Calu3 (cell line): ENCODE results near the gene ASPDH. TPM values are rescaled to one million over a fixed set of nuclear protein-coding genes. Genes with fewer than 3 reads are reported as not detected.
A peak's percentile ranks its signal among the peaks of the same experiment; 100 is the strongest.

Source experiments
- BruUV-seq: library from RNA; stranded (reverse); fragments of 400-500 nt; replicated peaks from 2 replicates; lab custom pipeline; 2021; lab: Mats Ljungman, UMichigan
- CTCF ChIA-PET: fragments of 300-600 bp; sonication (Branson Sonifier 250); formaldehyde crosslinking; loops from one replicate; lab custom pipeline; 2022; ENCODE audit warnings: antibody characterized with exemption; lab: Charles Lee
- DNase-seq: peaks from one replicate; pipeline ENCODE4 v3.0.0; 2022
- H3K27ac Mint-ChIP-seq: one replicate; pipeline ENCODE4 v1.8.0; 2022; ENCODE audit warnings: mixed read lengths; ENCODE audit not compliant: unreplicated experiment
- H3K27me3 Mint-ChIP-seq: one replicate; pipeline ENCODE4 v1.8.0; 2022; ENCODE audit warnings: mixed read lengths; ENCODE audit not compliant: unreplicated experiment
- H3K36me3 Mint-ChIP-seq: one replicate; pipeline ENCODE4 v1.8.0; 2022; ENCODE audit warnings: mild to moderate bottlenecking, moderate library complexity, mixed read lengths; ENCODE audit not compliant: insufficient read depth, unreplicated experiment
- H3K4me1 Mint-ChIP-seq: one replicate; pipeline ENCODE4 v1.8.0; 2022; ENCODE audit warnings: mild to moderate bottlenecking, low read depth, mixed read lengths; ENCODE audit not compliant: unreplicated experiment
- H3K4me3 Mint-ChIP-seq: one replicate; pipeline ENCODE4 v1.8.0; 2022; ENCODE audit warnings: mild to moderate bottlenecking, low read depth, moderate library complexity, mixed read lengths; ENCODE audit not compliant: unreplicated experiment
- H3K9me3 Mint-ChIP-seq: one replicate; pipeline ENCODE4 v1.8.0; 2022; ENCODE audit warnings: low read depth, mixed read lengths; ENCODE audit not compliant: unreplicated experiment
- intact Hi-C: fragments of 100-400 bp; cut with micrococcal nuclease; formaldehyde crosslinking; loops from one replicate; pipeline ENCODE4 v1.10.0; 2022; ENCODE audit not compliant: unreplicated experiment
- total RNA-seq: library from RNA; stranded (reverse); gene quantifications from 2 replicates; pipeline ENCODE4 v1.2.3, GENCODE V29; 2022
- TF ChIP-seq, protein P1 (sequence below): fragments of 200-600 bp; IDR thresholded peaks from one replicate; pipeline ENCODE4 v1.8.0; 2022; ENCODE audit warnings: antibody characterized with exemption; ENCODE audit not compliant: unreplicated experiment

ASPDH gene
- total RNA-seq, 1 experiment from 2014 or later = not detected

DNA sequence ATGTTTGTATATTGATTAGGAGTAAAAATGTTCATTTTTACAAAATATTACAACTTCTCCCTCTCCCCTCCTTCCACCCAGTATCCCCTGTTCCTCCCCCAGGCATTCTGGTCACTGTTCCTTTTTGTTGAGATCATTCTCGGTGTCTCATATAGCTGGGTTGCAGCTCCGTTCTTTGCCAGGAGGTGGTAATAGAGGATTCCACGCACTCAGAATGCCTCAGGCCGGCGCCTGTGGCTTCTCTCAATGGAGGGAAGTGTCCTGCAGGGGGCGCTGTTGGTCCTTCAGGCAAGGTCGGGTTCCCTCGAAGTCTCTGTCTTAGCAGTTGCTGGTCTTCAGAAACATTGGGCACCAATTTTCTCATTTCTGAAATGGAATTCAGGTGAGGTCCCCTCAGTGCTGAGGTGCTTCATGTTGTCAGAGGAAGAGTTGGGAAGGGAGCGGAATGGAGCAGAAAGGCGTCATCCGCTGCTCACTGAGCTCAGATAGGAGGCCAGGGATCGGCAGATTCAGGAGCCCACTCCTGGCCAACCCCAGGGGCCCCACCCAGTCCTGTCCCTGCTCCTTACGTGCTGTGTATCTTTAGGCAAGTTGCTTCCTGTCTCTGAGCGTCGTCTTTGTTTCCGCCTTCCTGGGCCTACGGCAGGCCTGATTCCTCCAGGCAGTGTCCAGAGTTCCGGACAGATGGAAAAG is 26.7 kb downstream of the ASPDH start:
- Mint-ChIP-seq H3K4me3 (no peak overlapping the region), H3K9me3 (no peaks in the 10 kb centered on the region), H3K36me3 (peaks cover 38% of the 10 kb centered on the region), H3K4me1 (peaks cover 9% of the 10 kb centered on the region), H3K27me3 (peaks cover 13% of the 10 kb centered on the region), H3K27ac (no peak overlapping the region)
- peak; percentile 52 for DNase-seq
- BruUV-seq = no TSS peak
- intact Hi-C loops = no loop called here
- CTCF ChIA-PET = no interaction called here
- TF ChIP-seq, protein P1, sequence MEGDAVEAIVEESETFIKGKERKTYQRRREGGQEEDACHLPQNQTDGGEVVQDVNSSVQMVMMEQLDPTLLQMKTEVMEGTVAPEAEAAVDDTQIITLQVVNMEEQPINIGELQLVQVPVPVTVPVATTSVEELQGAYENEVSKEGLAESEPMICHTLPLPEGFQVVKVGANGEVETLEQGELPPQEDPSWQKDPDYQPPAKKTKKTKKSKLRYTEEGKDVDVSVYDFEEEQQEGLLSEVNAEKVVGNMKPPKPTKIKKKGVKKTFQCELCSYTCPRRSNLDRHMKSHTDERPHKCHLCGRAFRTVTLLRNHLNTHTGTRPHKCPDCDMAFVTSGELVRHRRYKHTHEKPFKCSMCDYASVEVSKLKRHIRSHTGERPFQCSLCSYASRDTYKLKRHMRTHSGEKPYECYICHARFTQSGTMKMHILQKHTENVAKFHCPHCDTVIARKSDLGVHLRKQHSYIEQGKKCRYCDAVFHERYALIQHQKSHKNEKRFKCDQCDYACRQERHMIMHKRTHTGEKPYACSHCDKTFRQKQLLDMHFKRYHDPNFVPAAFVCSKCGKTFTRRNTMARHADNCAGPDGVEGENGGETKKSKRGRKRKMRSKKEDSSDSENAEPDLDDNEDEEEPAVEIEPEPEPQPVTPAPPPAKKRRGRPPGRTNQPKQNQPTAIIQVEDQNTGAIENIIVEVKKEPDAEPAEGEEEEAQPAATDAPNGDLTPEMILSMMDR = peak; percentile 79

DNA sequence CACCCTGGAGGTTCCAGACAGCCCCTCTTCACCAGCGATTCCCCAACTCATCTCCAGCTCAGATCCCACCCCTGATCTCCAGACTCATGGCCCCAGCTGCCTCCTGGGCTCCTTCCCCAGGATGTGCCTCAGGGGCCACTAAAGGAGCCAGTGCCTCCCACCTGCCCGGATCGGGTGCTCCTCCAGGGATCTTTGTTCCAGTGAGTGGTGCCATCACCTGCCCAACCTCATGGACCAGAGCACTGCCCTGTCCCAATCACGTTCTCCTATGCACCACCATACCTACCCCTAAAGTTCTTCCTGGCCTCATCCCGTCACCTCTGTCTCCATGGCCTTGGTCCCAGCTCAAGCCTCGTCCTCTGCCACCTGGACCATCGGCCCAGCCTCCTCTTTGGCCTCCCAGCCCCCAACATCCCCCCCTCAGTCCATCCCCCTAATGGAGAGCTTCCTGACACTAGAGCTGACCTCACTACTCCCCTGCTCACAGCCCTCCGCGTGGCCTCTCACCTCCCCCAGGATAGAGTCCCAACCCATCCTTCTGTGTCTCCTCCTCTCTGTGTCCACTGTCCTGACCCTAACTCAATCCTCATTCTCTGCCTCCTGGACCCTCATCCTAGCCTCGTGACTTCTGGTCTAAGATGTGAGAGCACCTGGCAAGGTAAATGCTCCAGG is 28.3 kb downstream of the ASPDH start:
- TF ChIP-seq, protein P1 = no peak
- peak overlapping the region; percentile 15 for H3K27ac Mint-ChIP-seq
- DNase-seq = no peak
- H3K4me3 Mint-ChIP-seq = no peak overlapping the region
- H3K4me1 Mint-ChIP-seq = no peaks in the 10 kb centered on the region
- H3K27me3 Mint-ChIP-seq = no peaks in the 10 kb centered on the region
- CTCF ChIA-PET = interaction anchor here (0.6 kb wide), 1 partner anchor 292 kb away, joined by 5 read pairs; no protein-coding TSS in a partner anchor
- H3K9me3 Mint-ChIP-seq = no peaks in the 10 kb centered on the region
- no TSS peak for BruUV-seq
- H3K36me3 Mint-ChIP-seq = peaks cover 39% of the 10 kb centered on the region
- intact Hi-C loops = no loop called here

DNA sequence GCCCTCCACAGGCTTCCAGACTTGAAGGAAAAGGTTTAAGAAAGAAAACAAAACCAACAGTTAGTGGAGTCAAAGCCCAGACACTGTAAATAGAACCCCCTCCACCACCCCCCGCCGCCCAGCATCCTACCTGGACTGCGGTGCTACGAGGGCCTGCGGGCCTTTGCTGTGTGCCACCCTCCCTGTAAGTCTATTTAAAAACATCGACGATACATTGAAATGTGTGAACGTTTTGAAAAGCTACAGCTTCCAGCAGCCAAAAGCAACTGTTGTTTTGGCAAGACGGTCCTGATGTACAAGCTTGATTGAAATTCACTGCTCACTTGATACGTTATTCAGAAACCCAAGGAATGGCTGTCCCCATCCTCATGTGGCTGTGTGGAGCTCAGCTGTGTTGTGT is 30.8 kb downstream of the ASPDH start:
- CTCF ChIA-PET = interaction anchor here (0.5 kb wide), 1 partner anchor 725 kb away, joined by 8 read pairs; no protein-coding TSS in a partner anchor
- no peaks in the 10 kb centered on the region for H3K9me3 Mint-ChIP-seq
- BruUV-seq = TSS peak; percentile 77

DNA sequence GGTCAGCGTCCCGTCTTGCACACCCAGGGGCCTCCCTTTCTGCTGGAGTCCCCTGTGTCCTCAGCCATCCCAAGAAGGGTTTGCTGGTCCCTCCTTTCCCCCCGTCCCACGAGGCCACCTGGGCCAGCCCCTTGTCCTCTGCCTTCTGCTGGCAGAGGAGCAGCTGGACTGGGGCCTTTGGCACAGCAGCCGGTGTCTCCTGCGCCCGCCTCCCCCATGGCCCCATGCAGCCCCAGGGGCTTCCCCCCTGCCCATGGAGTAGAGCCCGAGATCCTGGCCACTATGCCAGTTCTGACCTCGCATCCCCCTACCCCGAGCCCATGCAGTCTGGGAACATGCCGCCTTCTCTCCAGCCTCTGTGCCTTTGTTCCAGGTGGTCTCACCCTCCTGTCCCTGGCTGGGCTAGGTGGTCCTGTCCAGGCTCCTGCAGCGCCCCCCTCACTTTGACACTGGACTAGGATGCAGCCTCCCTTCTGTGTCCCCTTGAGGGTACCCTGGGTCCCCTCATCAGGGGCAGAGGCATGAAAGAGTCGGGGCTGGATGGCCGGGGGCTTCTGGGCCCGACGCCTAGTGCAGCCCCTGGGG is 31.4 kb downstream of the ASPDH start:
- no TSS peak for BruUV-seq
- intact Hi-C loops = no loop called here
- CTCF ChIA-PET = interaction anchor here (0.5 kb wide), 1 partner anchor 724 kb away, joined by 8 read pairs; no protein-coding TSS in a partner anchor
- Mint-ChIP-seq H3K36me3 (peaks cover 53% of the 10 kb centered on the region), H3K9me3 (no peaks in the 10 kb centered on the region), H3K27ac (no peak overlapping the region), H3K4me1 (peaks cover 5% of the 10 kb centered on the region), H3K4me3 (no peak overlapping the region), H3K27me3 (no peaks in the 10 kb centered on the region)
- TF ChIP-seq, protein P1 = no peak
- no peak for DNase-seq

More for the DNA sequence above, 30.8 kb downstream of the ASPDH start:
- H3K4me1 Mint-ChIP-seq = no peaks in the 10 kb centered on the region
- TF ChIP-seq, protein P1 = no peak
- peaks cover 47% of the 10 kb centered on the region for H3K36me3 Mint-ChIP-seq
- no peak for DNase-seq
- H3K27ac Mint-ChIP-seq = no peak overlapping the region
- intact Hi-C loops = no loop called here
- no peaks in the 10 kb centered on the region for H3K27me3 Mint-ChIP-seq
- H3K4me3 Mint-ChIP-seq = no peak overlapping the region
